K562 (cell line): ENCODE measurements around the gene HNRNPF. TPM values are rescaled to one million over a fixed set of nuclear protein-coding genes. Genes with fewer than 3 reads are reported as not detected.

ENCODE experiments used
- ATF7 ChIP-seq: fragments of 450-650 bp; IDR thresholded peaks from 2 replicates; pipeline ENCODE4 v1.7.1; 2014; ENCODE audit warnings: mild to moderate bottlenecking, moderate library complexity
- POLR2B ChIP-seq: fragments of 450-650 bp; IDR thresholded peaks from 2 replicates; pipeline ENCODE4 v1.6.1; 2018; ENCODE audit warnings: low read depth; ENCODE audit not compliant: partially characterized antibody
- POU5F1 ChIP-seq: fragments of 150-350 bp; IDR thresholded peaks from 2 replicates; pipeline ENCODE4 v1.6.1; 2014; ENCODE audit warnings: borderline replicate concordance, low read length, low read depth, mild to moderate bottlenecking; ENCODE audit not compliant: partially characterized antibody
- TCF7 ChIP-seq: sonication (generic); IDR thresholded peaks from 2 replicates; pipeline ENCODE4 v1.6.1; 2016; ENCODE audit warnings: antibody characterized with exemption, borderline replicate concordance
- TEAD2 ChIP-seq: fragments of 450-650 bp; IDR thresholded peaks from 2 replicates; pipeline ENCODE4 v1.6.1; 2016; ENCODE audit warnings: missing genetic modification characterization, control low read depth, missing compliant biosample characterization
- ZNF253 ChIP-seq: fragments of 250-450 bp; sonication (Bioruptor Pico); conservative IDR thresholded peaks from 2 replicates; pipeline ENCODE4 v1.6.1; 2021; ENCODE audit warnings: mild to moderate bottlenecking
- ZNF584 ChIP-seq: fragments of 200-800 bp; sonication (Bioruptor generic); IDR thresholded peaks from 2 replicates; pipeline ENCODE4 v1.6.1; 2016; ENCODE audit warnings: low read depth, mild to moderate bottlenecking, missing genetic modification characterization, missing compliant biosample characterization
- ZNF830 ChIP-seq: fragments of 250-450 bp; sonication (Bioruptor Pico); IDR thresholded peaks from 2 replicates; pipeline ENCODE4 v1.5.0; 2021; ENCODE audit warnings: mild to moderate bottlenecking
- ZSCAN32 ChIP-seq: fragments of 450-650 bp; formaldehyde crosslinking; IDR thresholded peaks from 2 replicates; pipeline ENCODE4 v1.4.0; 2020; ENCODE audit warnings: mild to moderate bottlenecking, moderate library complexity
- polyA plus RNA-seq, 8 experiments: library from polyadenylated mRNA; depleted of rRNA in 4 of 8; stranded (reverse) in 5 of 8; unstranded in 3 of 8; fragments of >200 nt; fragmentation: Nextera tagmentation in 2 of 8; fragmentation: Illumina TruSeq in 1 of 8; extraction: Ambion mirVana in 2 of 8; extraction: Trizol in 1 of 8; gene quantifications; 2 replicates each; pipeline versions ENCODE4 v1.2.1 to v1.2.3, GENCODE V29; 2011 to 2014; ENCODE audit warnings: inconsistent platforms in 1 of 8, missing spikeins in 1 of 8
- total RNA-seq, 7 experiments: library from RNA; depleted of rRNA in 6 of 7; stranded (reverse); fragments of >200 nt in 6 of 7; fragmentation: Illumina TruSeq in 2 of 7; extraction: Trizol in 2 of 7; gene quantifications; 2 replicates each; pipeline versions ENCODE4 v1.2.1 to v1.2.3, GENCODE V29; 2011 to 2021; ENCODE audit warnings: low replicate concordance in 1 of 7
- TF ChIP-seq, protein P1 (sequence below): fragments of 450-650 bp; IDR thresholded peaks from 2 replicates; pipeline ENCODE4 v1.6.1; 2016; ENCODE audit warnings: mild to moderate bottlenecking, moderate library complexity
- TF ChIP-seq, protein P2 (sequence below), 2 experiments: fragments of 450-650 bp; IDR thresholded peaks; 2 replicates each; pipeline ENCODE4 v1.6.1; 2018; ENCODE audit warnings: mild to moderate bottlenecking in 2 of 2, low read depth in 1 of 2; ENCODE audit not compliant: partially characterized antibody in 2 of 2

The HNRNPF gene
- total and polyA plus RNA-seq, 9 of the 15 experiments (the other 6 are each of a cell fraction or from before 2014, with no cell fraction given) = 192 to 489 (median 416) TPM

DNA sequence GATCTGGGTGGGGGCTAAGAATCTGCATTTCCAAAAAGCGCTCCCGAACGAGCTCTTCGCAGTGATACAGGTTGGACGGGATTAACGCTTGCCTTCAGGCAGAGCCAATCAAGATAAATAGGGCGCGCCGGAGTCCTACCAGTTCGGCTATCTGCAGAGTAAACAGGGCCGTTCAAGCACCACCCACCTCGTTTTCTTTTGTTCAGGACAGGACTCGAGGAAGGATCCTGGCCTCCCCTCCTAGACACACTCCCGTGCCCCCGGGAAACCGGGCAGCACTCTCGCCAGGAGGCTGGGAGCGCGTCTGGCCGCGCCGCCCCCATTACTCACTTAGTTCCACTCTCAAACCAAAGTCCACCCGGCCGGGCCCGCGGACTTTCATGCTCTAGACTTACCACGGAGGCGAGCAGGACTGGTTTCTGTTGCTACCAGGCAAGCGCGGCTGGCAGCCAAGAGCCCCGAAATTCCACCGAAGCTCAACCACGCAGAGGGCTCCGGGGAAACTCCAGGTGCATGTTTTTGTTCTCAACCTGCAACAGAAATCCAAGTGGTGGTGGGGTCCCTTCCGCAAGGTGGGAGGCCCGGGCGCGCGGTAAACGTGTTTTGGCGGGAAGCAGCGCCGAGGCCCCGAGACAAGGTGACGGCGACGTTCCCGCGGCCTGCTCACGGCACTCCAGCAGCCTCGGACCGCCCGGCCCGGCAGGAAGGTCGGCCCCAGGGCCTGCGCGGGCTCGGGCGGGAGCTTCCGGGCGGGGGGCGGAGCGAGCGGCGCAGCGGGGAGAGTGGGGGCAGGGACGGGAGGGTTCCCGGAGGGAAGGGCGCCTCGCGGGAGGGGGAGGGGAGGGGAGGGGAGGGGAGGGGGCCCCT is 12.7 kb downstream of the HNRNPF start (continued):
- TF ChIP-seq ZNF584 (0 out of 2 replicates have a peak, but pooled peaks have one; percentile 3), POLR2B (peak; percentile 60), ZSCAN32 (CRISPR knock-in tag) (no peak), ATF7 (peak; percentile 24; the same call in 1 of the 2 replicates), ZNF830 (CRISPR knock-in tag) (0 out of 2 replicates have a peak, but pooled peaks have one; percentile 69), TEAD2 (no peak), TCF7 (no peak), POU5F1 (no peak), ZNF253 (no peak)
- TF ChIP-seq, protein P1, sequence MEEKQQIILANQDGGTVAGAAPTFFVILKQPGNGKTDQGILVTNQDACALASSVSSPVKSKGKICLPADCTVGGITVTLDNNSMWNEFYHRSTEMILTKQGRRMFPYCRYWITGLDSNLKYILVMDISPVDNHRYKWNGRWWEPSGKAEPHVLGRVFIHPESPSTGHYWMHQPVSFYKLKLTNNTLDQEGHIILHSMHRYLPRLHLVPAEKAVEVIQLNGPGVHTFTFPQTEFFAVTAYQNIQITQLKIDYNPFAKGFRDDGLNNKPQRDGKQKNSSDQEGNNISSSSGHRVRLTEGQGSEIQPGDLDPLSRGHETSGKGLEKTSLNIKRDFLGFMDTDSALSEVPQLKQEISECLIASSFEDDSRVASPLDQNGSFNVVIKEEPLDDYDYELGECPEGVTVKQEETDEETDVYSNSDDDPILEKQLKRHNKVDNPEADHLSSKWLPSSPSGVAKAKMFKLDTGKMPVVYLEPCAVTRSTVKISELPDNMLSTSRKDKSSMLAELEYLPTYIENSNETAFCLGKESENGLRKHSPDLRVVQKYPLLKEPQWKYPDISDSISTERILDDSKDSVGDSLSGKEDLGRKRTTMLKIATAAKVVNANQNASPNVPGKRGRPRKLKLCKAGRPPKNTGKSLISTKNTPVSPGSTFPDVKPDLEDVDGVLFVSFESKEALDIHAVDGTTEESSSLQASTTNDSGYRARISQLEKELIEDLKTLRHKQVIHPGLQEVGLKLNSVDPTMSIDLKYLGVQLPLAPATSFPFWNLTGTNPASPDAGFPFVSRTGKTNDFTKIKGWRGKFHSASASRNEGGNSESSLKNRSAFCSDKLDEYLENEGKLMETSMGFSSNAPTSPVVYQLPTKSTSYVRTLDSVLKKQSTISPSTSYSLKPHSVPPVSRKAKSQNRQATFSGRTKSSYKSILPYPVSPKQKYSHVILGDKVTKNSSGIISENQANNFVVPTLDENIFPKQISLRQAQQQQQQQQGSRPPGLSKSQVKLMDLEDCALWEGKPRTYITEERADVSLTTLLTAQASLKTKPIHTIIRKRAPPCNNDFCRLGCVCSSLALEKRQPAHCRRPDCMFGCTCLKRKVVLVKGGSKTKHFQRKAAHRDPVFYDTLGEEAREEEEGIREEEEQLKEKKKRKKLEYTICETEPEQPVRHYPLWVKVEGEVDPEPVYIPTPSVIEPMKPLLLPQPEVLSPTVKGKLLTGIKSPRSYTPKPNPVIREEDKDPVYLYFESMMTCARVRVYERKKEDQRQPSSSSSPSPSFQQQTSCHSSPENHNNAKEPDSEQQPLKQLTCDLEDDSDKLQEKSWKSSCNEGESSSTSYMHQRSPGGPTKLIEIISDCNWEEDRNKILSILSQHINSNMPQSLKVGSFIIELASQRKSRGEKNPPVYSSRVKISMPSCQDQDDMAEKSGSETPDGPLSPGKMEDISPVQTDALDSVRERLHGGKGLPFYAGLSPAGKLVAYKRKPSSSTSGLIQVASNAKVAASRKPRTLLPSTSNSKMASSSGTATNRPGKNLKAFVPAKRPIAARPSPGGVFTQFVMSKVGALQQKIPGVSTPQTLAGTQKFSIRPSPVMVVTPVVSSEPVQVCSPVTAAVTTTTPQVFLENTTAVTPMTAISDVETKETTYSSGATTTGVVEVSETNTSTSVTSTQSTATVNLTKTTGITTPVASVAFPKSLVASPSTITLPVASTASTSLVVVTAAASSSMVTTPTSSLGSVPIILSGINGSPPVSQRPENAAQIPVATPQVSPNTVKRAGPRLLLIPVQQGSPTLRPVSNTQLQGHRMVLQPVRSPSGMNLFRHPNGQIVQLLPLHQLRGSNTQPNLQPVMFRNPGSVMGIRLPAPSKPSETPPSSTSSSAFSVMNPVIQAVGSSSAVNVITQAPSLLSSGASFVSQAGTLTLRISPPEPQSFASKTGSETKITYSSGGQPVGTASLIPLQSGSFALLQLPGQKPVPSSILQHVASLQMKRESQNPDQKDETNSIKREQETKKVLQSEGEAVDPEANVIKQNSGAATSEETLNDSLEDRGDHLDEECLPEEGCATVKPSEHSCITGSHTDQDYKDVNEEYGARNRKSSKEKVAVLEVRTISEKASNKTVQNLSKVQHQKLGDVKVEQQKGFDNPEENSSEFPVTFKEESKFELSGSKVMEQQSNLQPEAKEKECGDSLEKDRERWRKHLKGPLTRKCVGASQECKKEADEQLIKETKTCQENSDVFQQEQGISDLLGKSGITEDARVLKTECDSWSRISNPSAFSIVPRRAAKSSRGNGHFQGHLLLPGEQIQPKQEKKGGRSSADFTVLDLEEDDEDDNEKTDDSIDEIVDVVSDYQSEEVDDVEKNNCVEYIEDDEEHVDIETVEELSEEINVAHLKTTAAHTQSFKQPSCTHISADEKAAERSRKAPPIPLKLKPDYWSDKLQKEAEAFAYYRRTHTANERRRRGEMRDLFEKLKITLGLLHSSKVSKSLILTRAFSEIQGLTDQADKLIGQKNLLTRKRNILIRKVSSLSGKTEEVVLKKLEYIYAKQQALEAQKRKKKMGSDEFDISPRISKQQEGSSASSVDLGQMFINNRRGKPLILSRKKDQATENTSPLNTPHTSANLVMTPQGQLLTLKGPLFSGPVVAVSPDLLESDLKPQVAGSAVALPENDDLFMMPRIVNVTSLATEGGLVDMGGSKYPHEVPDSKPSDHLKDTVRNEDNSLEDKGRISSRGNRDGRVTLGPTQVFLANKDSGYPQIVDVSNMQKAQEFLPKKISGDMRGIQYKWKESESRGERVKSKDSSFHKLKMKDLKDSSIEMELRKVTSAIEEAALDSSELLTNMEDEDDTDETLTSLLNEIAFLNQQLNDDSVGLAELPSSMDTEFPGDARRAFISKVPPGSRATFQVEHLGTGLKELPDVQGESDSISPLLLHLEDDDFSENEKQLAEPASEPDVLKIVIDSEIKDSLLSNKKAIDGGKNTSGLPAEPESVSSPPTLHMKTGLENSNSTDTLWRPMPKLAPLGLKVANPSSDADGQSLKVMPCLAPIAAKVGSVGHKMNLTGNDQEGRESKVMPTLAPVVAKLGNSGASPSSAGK = peak; percentile 90
- TF ChIP-seq, protein P2, sequence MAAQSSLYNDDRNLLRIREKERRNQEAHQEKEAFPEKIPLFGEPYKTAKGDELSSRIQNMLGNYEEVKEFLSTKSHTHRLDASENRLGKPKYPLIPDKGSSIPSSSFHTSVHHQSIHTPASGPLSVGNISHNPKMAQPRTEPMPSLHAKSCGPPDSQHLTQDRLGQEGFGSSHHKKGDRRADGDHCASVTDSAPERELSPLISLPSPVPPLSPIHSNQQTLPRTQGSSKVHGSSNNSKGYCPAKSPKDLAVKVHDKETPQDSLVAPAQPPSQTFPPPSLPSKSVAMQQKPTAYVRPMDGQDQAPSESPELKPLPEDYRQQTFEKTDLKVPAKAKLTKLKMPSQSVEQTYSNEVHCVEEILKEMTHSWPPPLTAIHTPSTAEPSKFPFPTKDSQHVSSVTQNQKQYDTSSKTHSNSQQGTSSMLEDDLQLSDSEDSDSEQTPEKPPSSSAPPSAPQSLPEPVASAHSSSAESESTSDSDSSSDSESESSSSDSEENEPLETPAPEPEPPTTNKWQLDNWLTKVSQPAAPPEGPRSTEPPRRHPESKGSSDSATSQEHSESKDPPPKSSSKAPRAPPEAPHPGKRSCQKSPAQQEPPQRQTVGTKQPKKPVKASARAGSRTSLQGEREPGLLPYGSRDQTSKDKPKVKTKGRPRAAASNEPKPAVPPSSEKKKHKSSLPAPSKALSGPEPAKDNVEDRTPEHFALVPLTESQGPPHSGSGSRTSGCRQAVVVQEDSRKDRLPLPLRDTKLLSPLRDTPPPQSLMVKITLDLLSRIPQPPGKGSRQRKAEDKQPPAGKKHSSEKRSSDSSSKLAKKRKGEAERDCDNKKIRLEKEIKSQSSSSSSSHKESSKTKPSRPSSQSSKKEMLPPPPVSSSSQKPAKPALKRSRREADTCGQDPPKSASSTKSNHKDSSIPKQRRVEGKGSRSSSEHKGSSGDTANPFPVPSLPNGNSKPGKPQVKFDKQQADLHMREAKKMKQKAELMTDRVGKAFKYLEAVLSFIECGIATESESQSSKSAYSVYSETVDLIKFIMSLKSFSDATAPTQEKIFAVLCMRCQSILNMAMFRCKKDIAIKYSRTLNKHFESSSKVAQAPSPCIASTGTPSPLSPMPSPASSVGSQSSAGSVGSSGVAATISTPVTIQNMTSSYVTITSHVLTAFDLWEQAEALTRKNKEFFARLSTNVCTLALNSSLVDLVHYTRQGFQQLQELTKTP (IDR thresholded peaks at IDR 0.05; ENCODE audit: low read depth in 1 of 2, partially characterized antibody in 2 of 2) = no peak
